GM12878 (cell line): ENCODE results near the gene MED25. TPM values are rescaled to one million over a fixed set of nuclear protein-coding genes. Genes with fewer than 3 reads are reported as not detected.

Experiments used
- ATAC-seq: fragments of 200-7000 bp; cut with Tn5 transposase; 3 replicates; pipeline ENCODE4 v1.9.1; 2020; ENCODE audit warnings: mild to moderate bottlenecking, moderate library complexity
- BruUV-seq: library from RNA; stranded (reverse); fragments of 400-500 nt; replicated peaks from 2 replicates; lab custom pipeline; 2021; lab: Mats Ljungman, UMichigan
- CTCF ChIA-PET: fragments of 300-600 bp; sonication (Branson Sonifier 250); formaldehyde crosslinking; extraction: SDS; loops from one replicate; lab custom pipeline; 2021; ENCODE audit warnings: inconsistent platforms; lab: Yijun Ruan, JAX
- POLR2A ChIA-PET: fragments of 350-600 bp; formaldehyde crosslinking; extraction: SDS; loops from one replicate; lab custom pipeline; 2021; ENCODE audit warnings: inconsistent platforms; lab: Charles Lee
- RAD21 ChIA-PET: fragments of 300-600 bp; sonication (Branson Sonifier 250); formaldehyde crosslinking; loops from one replicate; lab custom pipeline; 2023; ENCODE audit warnings: antibody characterized with exemption; ENCODE audit not compliant: unreplicated experiment; lab: Charles Lee
- SMC1A ChIA-PET: fragments of 300-600 bp; sonication (Branson Sonifier 250); formaldehyde crosslinking; loops from one replicate; lab custom pipeline; 2023; ENCODE audit not compliant: unreplicated experiment, uncharacterized antibody; lab: Charles Lee
- DNase-seq: peaks from one replicate; pipeline ENCODE4 v3.0.0-alpha.2; 2011; ENCODE audit warnings: low read depth, low spot score
- FAIRE-seq: peaks from 3 replicates; lab custom pipeline; 2011; peaks lifted over from hg19 to GRCh38; lab: Jason Lieb, UNC
- H2AFZ ChIP-seq: 2 replicates; pipeline ENCODE4 v1.6.0; 2011; ENCODE audit warnings: low read depth, low read length, control low read depth; ENCODE audit not compliant: control insufficient read depth
- H3K27ac ChIP-seq: 2 replicates; pipeline ENCODE4 v1.5.1; 2011; ENCODE audit warnings: control low read depth; ENCODE audit not compliant: control insufficient read depth, insufficient read depth
- H3K27me3 ChIP-seq, 2 experiments: replicated peaks in 1 of 2; 2 replicates each; pipeline versions ENCODE4 v1.6.0 to v1.6.1; 2011; ENCODE audit warnings: low read length in 1 of 2; ENCODE audit not compliant: control insufficient read depth in 2 of 2, insufficient read depth in 2 of 2
- H3K36me3 ChIP-seq, 2 experiments: 2 replicates each; pipeline ENCODE4 v1.5.1; 2011; ENCODE audit warnings: low read length in 1 of 2; ENCODE audit not compliant: control insufficient read depth in 2 of 2, insufficient read depth in 2 of 2
- H3K4me1 ChIP-seq: 2 replicates; pipeline ENCODE4 v1.6.1; 2011; ENCODE audit warnings: mild to moderate bottlenecking, low read length, moderate library complexity, mixed read lengths; ENCODE audit not compliant: control insufficient read depth, insufficient read depth
- H3K4me2 ChIP-seq: 2 replicates; pipeline ENCODE4 v1.6.0; 2011; ENCODE audit warnings: control low read depth; ENCODE audit not compliant: control insufficient read depth, insufficient read depth
- H3K4me3 ChIP-seq: fragments of 200-600 bp; sonication (generic); 2 replicates; pipeline ENCODE4 v1.5.1; 2016
- H3K79me2 ChIP-seq: 2 replicates; pipeline ENCODE4 v1.6.0; 2011; ENCODE audit warnings: low read length; ENCODE audit not compliant: control insufficient read depth, insufficient read depth
- H3K9ac ChIP-seq: 2 replicates; pipeline ENCODE4 v1.8.0; 2011; ENCODE audit warnings: low read length, control low read depth, mixed read lengths; ENCODE audit not compliant: control insufficient read depth, insufficient read depth
- H3K9me3 ChIP-seq: replicated peaks from 3 replicates; pipeline ENCODE4 v1.5.1; 2011; ENCODE audit warnings: mild to moderate bottlenecking, low read length; ENCODE audit not compliant: control insufficient read depth, insufficient read depth
- H4K20me1 ChIP-seq: 2 replicates; pipeline ENCODE4 v1.6.0; 2011; ENCODE audit not compliant: control insufficient read depth, insufficient read depth
- CREM ChIP-seq: IDR thresholded peaks from 2 replicates; pipeline ENCODE4 v1.6.1; 2014; ENCODE audit warnings: antibody characterized with exemption, low read depth
- FOS ChIP-seq: IDR thresholded peaks from 3 replicates; pipeline ENCODE4 v1.6.1; 2011; ENCODE audit warnings: borderline replicate concordance; ENCODE audit not compliant: insufficient read length; ENCODE audit errors: extremely low read depth
- HSF1 ChIP-seq: fragments of 150-350 bp; IDR thresholded peaks from 2 replicates; pipeline ENCODE4 v1.6.1; 2014; ENCODE audit warnings: mild to moderate bottlenecking, low read depth, low read length
- SIN3A ChIP-seq: IDR thresholded peaks from 2 replicates; pipeline ENCODE4 v1.6.1; 2012; ENCODE audit warnings: low read depth, low read length, improper control_type of control experiment
- TCF12 ChIP-seq: IDR thresholded peaks from 2 replicates; pipeline ENCODE4 v1.6.1; 2011; ENCODE audit warnings: low read depth, mild to moderate bottlenecking, low read length
- ZNF687 ChIP-seq: fragments of 450-650 bp; IDR thresholded peaks from 2 replicates; pipeline ENCODE4 v1.6.1; 2017; ENCODE audit warnings: mild to moderate bottlenecking, moderate library complexity
- WGBS: methylation state at CpG from one replicate; pipeline ENCODE4 v1.1.6; 2016; ENCODE audit warnings: low lambda C conversion rate; ENCODE audit not compliant: insufficient replicate concordance, insufficient coverage; ENCODE audit errors: missing lambda C conversion rate; 5-methylcytosine and 5-hydroxymethylcytosine counted together
- in situ Hi-C: fragments of 300-500 bp; cut with MboI; formaldehyde crosslinking; loops from 9 replicates; pipeline ENCODE4 v1.14.3; 2018; ENCODE audit warnings: mixed read lengths
- intact Hi-C: fragments of 100-400 bp; cut with micrococcal nuclease; formaldehyde crosslinking; loops from one replicate; pipeline ENCODE4 v1.14.2; 2022; ENCODE audit not compliant: unreplicated experiment
- polyA plus RNA-seq, 11 experiments: library from polyadenylated mRNA; depleted of rRNA in 4 of 11; unstranded in 6 of 11; stranded (reverse) in 5 of 11; fragments of >200 nt; fragmentation: Nextera tagmentation in 4 of 11; fragmentation: Illumina TruSeq in 1 of 11; extraction: Ambion mirVana in 4 of 11; extraction: Trizol in 1 of 11; gene quantifications; 1 replicate in 1 of 11; 2 replicates in 10 of 11; pipeline versions ENCODE4 v1.2.1 to v1.2.3, GENCODE V29; 2011 to 2016; ENCODE audit warnings: inconsistent platforms in 2 of 11, missing spikeins in 2 of 11, low read depth in 1 of 11
- total RNA-seq, 4 experiments: library from RNA; depleted of rRNA in 3 of 4; stranded (reverse); fragments of >200 nt in 3 of 4; fragmentation: Illumina TruSeq in 1 of 4; extraction: Trizol in 1 of 4; gene quantifications; 2 replicates each; pipeline versions ENCODE4 v1.2.1 to v1.2.3, GENCODE V29; 2013 to 2021
- TF ChIP-seq, protein P1 (sequence below), 3 experiments: IDR thresholded peaks in 2 of 3; conservative IDR thresholded peaks in 1 of 3; 2 replicates each; pipeline ENCODE4 v1.5.1; 2011; ENCODE audit warnings: low read depth in 3 of 3, low read length in 3 of 3, mild to moderate bottlenecking in 3 of 3, control low read depth in 2 of 3, moderate library complexity in 2 of 3, inconsistent platforms in 1 of 3, mixed read lengths in 1 of 3; ENCODE audit not compliant: control insufficient read depth in 2 of 3, insufficient read depth in 1 of 3; ENCODE audit errors: extremely low read depth in 1 of 3
- TF ChIP-seq, protein P2 (sequence below): IDR thresholded peaks from 2 replicates; pipeline ENCODE4 v1.6.1; 2012; ENCODE audit warnings: low read depth, low read length, improper control_type of control experiment

Gene MED25
- total and polyA plus RNA-seq, 10 of the 15 experiments (the other 5 are each of a cell fraction or from before 2014, with no cell fraction given) = 3.5 to 53.9 (median 17.1) TPM

DNA sequence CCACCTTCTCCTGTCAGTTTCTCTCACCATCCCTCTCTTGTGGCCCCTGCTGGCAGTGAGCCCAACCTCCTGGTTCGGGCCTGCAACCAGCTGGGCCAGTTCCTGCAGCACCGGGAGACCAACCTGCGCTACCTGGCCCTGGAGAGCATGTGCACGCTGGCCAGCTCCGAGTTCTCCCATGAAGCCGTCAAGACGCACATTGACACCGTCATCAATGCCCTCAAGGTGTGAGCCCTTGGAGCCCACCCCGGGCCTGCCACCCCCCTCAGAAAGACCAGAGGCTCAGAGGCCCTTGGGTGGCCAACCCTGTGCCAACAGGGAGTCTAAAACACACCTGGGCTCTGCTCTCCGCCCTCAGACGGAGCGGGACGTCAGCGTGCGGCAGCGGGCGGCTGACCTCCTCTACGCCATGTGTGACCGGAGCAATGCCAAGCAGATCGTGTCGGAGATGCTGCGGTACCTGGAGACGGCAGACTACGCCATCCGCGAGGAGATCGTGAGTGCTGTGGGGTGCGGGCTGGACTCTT, 18.8 kb upstream of the MED25 start (continued):
- no peak for TF ChIP-seq ZNF687
- no peak for TF ChIP-seq TCF12

GRCh38 chr19:49799798-49800376, 18.2 kb upstream of the MED25 start:
- DNase-seq = no peak
- intact Hi-C loops = no loop called here
- 98% methylated on average over 25 of the region's 25 CpGs for WGBS
- TF ChIP-seq, protein P1, sequence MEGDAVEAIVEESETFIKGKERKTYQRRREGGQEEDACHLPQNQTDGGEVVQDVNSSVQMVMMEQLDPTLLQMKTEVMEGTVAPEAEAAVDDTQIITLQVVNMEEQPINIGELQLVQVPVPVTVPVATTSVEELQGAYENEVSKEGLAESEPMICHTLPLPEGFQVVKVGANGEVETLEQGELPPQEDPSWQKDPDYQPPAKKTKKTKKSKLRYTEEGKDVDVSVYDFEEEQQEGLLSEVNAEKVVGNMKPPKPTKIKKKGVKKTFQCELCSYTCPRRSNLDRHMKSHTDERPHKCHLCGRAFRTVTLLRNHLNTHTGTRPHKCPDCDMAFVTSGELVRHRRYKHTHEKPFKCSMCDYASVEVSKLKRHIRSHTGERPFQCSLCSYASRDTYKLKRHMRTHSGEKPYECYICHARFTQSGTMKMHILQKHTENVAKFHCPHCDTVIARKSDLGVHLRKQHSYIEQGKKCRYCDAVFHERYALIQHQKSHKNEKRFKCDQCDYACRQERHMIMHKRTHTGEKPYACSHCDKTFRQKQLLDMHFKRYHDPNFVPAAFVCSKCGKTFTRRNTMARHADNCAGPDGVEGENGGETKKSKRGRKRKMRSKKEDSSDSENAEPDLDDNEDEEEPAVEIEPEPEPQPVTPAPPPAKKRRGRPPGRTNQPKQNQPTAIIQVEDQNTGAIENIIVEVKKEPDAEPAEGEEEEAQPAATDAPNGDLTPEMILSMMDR (IDR thresholded peaks at IDR 0.05 in 2 of 3, conservative IDR thresholded peaks at IDR 0.05 in 1 of 3; ENCODE audit: control insufficient read depth in 2 of 3, extremely low read depth in 1 of 3, insufficient read depth in 1 of 3, low read depth in 3 of 3, low read length in 3 of 3) = peak in 1 of 3 experiments; percentile 27; a peak in 1 of 6 replicates
- TF ChIP-seq SIN3A (no peak), HSF1 (no peak), CREM (no peak), FOS (no peak)
- TF ChIP-seq, protein P2, sequence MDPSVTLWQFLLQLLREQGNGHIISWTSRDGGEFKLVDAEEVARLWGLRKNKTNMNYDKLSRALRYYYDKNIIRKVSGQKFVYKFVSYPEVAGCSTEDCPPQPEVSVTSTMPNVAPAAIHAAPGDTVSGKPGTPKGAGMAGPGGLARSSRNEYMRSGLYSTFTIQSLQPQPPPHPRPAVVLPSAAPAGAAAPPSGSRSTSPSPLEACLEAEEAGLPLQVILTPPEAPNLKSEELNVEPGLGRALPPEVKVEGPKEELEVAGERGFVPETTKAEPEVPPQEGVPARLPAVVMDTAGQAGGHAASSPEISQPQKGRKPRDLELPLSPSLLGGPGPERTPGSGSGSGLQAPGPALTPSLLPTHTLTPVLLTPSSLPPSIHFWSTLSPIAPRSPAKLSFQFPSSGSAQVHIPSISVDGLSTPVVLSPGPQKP = no peak
- Histone ChIP-seq H3K79me2 (no peaks in the 10 kb centered on the region), H3K9me3 (no peaks in the 10 kb centered on the region), H3K36me3 (peaks cover 18 to 40% of the 10 kb centered on the region in 2 experiments; a peak in 3 of 4 replicates), H3K4me2 (no peak overlapping the region), H3K4me1 (no peaks in the 10 kb centered on the region), H3K27me3 (no peaks in the 10 kb centered on the region), H2AFZ (no peak overlapping the region), H3K9ac (no peak overlapping the region), H4K20me1 (no peaks in the 10 kb centered on the region), H3K27ac (no peak overlapping the region), H3K4me3 (no peak overlapping the region)
- ChIA-PET POLR2A (interaction anchor here (0.6 kb wide), 1 partner anchor 272 kb away, joined by 3 read pairs; the partner anchor contains the start of gene RCN3), RAD21 (no interaction called here), CTCF (no interaction called here), SMC1A (no interaction called here)
- BruUV-seq = no TSS peak
- FAIRE-seq = no peak
- no peak for ATAC-seq
- in situ Hi-C loops = no loop called here
